ENCODE measurements around the gene GLCCI1.
A peak's percentile ranks its signal among the peaks of the same experiment; 100 is the strongest.
"Not testable (repeated sequence)": the region's sequence is repeated elsewhere in the genome, so short reads cannot be mapped to it uniquely, and the experiment has no call there.

GLCCI1 gene

DNA sequence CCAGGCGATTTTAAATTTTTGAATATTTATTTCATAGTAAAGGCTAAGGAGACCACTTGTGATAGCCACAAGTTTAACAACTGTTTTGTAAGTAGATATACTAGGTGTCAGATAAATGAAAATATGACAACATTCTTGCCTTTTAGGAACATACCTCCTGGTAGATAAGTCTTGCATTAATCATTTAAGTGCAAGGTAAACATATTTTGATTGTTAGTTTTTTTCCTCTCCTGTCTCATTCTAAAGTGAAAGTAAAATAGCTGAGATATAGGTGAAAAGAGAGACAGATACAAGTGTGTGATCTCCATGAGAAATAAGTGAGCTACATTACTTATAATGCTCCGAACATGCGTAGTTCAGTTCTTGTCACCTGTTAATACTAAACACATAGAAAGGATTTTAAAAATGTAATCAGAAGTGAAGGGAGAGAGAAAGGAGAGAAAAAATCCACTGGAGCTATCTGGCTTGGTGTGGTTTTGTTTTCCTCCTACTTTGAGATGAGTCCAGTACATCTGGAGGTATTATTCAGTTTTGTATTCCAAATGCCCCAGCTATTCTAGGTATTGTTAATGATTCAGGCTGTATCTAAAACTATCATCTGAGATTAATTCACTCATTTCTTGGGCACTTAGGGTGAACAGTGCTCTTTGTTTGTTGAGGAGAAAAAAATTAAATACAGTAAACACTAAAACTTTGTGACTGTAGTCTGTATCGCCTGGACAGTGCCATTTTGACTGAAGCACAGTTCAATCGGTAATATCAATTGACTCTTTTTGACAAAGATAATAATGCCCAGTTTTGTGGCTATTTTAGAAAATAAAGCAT lies 21.2 kb downstream of the GLCCI1 start:
- DNase-seq, result no peak

DNA sequence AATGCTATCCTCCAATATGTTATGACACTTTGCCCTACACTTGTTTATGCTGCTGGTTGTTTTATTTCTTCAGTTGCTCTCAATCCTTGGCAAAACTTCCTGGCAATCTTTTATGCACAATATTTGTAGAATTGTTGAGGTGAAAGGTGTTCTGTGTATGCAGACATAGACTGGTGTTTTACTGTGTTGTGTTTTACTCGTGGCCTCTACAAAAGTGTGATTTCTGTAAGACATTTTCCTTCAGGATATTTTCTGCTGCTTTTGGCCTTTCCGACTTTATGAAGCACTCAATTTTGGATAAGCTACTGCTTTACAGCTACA lies 21.8 kb downstream of the GLCCI1 start:
- DNase-seq, result no peak

DNA sequence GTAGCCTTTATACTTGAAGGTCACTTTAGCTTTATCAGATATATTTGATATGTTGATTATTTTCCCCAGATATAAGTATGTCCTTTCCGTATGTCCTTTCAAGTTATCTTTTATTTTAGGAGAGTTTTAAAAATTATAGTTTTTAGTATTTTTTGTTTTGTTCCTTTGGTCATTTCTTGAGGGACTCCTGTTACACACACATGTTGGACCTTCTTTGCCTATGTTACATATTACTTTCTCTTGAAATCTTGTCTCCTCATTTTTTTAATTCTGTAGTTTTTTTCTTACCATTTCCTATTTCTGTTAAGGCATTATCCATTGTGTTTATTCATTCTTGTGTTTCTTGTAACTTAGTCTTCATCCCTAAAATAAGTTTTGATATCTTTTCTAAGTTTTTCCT lies 23.9 kb downstream of the GLCCI1 start:
- no peak for DNase-seq

DNA sequence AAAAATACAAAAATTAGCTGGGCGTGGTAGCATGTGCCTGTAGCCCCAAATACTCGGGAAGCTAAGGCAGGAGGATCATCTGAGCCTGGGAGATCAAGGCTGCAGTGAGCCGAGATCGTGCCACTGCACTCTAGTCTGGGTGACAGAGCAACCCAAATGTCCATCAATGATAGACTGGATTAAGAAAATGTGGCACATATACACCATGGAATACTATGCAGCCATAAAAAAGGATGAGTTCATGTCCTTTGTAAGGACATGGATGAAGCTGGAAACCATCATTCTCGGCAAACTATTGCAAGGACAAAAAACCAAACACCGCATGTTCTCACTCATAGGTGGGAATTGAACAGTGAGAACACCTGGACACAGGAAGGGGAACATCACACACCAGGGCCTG lies 26.8 kb downstream of the GLCCI1 start:
- DNase-seq, result not testable (repeated sequence)

DNA sequence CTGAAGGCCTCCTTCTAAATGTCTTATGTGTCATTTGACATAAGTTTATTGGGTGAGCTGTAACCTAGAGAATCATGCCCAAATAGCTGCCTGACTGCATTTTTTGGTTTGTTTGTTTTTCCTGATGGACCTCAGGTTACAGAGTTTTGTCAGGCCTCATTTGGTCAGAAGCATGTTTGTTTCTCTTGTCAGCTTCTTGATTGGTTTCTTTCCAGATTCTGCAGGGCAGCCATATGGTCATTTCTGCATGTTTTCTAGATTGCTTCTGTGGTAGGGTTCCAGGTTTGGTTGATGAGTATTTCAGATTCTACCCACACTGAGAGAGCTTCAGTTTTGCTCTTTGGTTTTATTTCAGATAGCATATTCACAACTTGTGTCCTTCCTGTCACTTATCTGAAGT lies 28.0 kb downstream of the GLCCI1 start:
- DNase-seq, result peak in 1 of 58 donors; percentile 8

DNA sequence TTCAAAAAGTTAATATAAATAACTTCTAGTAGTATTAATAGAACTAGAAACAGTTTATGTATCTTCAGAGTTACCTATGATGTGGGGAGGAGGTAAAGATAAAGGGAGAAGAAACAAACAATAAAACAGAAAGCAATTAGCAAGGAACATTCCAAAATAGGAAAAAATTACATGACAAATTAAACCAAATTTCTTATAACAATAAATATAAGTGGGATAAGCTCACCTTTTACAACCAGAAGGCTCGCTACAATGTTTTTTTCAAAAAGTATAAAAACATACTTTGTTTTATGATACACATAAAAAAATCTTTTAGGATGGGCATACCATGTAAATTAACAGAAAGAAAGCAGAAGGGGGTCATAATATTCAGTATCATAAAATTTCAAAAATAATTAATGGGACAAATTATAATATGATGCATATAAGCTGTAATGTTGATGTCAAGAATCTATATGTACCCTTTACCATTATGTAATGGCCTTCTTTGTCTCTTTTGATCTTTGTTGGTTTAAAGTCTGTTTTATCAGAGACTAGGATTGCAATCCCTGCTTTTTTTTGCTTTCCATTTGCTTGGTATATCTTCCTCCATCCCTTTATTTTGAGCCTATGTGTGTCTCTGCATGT lies 31.8 kb downstream of the GLCCI1 start:
- no peak for DNase-seq

DNA sequence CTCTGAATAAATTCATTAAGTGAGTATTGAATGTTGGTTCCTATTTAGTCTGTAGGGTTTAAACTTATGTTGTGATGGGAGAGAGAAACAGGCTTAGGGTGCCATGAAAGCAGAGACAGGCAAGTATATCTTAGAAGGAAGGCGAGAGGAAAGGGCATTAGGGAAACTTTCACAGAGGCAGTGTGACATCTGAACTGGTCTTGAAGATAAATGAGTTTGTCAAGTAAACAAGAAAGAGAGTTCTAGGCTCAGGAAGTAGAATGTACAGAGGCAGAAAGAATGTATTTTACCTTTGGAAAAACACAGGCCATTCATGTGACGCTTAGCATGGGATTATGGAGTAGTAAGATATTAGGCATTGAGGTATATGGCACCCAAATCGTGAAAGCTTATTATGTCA lies 34.5 kb downstream of the GLCCI1 start:
- DNase-seq, result no peak

DNA sequence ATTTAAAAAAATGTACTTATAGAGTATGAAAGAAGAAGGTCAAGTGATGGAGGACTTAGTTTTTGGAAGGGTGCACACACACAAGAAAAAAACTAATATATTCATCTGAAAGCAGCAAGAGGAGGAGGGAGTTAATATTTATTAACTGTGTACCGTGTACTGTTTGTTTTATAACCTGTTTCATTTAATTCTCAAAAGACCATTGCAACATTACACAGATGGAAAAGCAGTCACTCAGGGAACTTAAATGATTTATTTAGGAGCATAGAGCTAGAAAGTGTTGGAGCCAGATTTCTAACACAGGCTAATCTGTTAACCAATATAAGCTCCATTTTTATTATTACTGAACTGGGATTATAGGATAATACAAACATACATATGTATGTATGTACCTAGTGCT lies 36.7 kb downstream of the GLCCI1 start:
- DNase-seq, result no peak

DNA sequence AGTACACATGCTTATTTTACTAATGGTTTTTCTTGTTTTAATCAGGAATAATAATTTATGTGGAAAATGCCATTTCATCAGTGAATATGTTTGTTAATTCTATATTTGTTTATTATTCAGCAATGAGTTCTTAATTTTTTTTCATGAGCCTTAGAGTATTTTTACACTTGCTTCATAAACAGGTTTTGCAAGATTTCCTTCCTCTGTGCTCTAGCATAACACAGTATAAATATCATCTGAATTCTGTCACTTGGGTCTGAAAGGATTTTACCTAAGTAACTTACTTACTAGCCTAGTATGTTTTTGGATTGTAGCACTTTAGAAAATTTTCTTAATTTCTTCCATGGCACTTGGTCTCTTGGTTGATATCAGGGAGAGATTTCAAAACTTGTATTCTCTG lies 45.8 kb downstream of the GLCCI1 start:
- no peak for DNase-seq

DNA sequence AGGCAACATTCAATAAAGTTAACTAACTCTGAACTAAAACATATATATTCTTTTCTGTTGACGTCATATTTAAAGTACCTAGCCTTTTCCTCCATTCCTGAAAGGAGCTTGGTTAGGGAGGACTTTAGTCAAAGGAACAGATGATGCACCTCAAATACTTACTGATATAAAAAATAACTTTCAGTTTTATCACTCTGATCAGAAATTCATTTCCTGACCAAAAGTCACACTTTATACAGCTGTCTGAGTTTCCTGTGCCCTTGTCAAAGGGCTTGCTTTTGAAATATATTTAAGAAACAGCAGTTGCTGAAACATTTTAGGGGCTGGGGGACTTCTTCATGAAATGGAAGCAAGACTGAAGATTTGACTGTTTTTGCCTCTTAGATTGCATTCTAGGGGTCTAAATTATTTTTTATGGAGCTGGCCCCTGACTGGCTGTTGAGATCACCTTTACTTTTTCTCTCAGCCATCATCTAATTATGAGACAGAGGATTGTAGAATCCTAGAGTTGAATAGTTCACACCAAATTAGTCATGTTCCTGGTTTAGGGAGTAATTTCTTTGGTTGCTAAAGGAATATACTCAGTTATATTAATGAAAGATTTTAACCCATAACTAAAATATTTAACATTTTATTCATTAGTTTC lies 46.6 kb downstream of the GLCCI1 start:
- no peak for DNase-seq

DNA sequence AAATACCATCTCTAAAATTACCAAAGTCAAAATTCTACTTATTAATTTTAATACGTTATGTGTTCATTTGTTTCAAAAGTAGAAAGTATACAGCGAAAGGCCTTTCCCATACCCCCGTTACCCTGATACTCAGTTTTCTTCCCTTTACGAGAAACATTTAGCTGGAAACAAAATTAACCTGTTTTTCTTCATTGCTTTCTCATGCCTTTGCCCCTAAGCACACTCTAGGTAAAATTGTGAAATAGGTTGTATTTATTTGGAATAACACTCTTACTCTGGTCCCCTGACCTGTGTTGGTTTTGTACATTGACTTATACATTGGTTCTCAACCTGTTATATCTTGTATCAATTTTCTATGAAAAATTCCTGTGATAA lies 47.1 kb downstream of the GLCCI1 start:
- no peak for DNase-seq

DNA sequence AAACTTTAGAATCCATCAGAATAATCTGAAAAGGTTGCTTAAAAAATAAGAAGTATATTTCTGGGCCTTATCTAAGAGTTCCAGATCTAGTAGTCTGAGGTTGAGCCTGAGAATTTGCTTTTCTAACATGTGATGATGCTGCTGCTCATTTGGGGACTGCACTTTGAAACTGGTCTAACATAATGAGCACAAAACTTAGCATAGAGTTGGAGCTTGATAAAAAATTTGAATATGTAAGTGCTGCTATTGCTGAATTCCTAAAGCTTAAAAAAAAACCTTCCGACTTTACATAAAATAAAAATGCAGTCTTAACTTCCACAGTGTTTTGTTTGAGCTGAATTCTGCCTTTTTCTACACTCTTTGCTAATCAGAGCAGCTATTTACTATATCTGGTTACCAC lies 48.8 kb downstream of the GLCCI1 start:
- DNase-seq, result no peak

DNA sequence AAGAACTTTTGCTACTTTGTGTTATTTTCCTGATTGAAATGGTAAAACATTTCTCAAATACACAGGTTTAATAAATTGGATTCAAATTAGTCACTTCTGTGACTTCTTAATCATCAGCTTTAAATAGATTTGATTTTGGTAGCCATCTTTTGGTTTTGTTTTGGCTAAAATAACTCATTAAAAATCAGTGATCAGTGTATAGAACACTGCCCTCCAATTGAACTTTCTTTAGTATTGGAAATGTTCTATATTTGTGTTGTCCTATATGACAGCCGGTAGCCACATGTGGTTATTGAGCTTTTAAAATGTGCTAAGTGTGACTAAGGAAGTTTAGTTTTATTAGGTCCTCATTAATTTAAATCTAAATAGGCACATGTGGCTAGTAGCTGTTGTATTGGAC lies 50.4 kb downstream of the GLCCI1 start:
- no peak for DNase-seq

DNA sequence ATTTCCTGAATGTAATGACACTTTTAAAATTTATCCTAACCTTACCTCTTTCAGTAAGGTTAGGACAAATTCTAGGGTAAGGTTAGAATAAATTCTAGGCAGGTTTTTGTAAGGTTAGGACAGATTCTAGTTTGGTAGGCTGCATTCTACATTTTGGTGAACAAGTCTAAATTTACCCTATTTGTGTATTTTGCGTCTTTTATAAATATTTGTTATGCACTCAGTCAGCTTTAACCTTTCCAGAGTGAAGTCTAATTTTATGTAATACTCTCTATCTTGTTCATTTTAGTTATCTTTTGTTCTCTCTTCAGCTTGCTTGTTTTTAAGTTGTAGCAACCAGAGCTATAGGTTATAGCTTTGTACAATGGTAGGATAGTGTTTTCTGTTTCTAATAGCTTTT lies 54.0 kb downstream of the GLCCI1 start:
- no peak for DNase-seq

DNA sequence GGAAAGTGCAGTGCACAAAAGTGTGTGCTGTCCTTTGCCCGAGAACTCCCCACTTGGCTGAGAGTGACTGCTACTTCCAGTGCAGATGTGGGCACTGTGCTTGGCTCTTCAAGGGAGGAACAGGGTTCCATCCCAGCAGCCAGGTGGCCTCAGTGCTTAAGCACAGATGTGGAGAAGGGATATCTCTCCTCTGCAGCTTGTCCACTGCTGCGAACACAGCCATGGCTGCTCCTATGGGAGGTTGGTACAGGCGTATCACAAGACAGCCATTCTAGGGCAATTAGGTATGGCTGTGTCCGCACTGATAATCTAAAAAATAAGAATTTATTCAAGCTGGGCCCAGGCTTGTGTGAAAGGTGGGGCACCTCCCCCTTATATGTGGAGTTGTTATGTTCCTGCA lies 66.6 kb downstream of the GLCCI1 start:
- DNase-seq, result no peak

DNA sequence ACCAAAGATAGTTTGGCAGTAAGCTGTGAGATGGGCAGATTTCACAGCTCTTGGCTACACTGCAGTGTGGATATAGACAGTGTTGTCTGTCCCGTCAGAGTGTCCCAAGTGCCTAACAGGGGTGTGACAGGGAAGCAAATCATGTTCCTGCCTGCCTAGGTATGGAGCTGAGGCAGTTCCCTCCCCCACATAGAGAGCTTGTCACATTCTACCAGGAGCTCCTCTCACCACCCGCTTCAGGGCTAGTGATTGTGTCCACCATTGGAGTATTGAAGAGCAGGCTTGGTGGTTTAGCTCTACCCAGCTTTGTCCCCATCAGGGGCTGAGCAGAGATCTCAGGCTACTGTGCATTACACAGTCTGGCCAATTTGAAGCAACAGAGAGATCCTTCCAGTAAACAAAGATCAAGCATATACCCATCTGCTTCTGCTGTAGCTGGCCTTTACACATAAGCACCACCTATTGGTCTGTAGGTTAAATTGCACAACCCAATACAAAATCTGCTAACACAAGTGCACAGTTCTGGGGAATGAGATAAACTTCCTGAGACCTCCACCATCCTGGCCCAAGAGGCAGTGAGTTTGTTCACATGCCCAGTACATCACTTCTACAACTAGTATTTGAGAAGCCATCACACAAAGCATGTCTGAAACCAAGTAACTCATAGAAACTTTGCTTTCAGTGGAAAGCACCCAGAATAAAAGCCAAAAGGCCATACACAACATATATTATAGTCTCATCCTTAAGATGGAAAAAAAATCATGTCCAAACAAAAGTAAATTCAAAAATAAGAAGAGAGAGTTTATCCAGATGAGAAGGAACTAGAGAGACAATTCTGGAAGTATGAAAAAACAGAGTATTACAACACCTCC lies 67.3 kb downstream of the GLCCI1 start:
- no peak for DNase-seq

DNA sequence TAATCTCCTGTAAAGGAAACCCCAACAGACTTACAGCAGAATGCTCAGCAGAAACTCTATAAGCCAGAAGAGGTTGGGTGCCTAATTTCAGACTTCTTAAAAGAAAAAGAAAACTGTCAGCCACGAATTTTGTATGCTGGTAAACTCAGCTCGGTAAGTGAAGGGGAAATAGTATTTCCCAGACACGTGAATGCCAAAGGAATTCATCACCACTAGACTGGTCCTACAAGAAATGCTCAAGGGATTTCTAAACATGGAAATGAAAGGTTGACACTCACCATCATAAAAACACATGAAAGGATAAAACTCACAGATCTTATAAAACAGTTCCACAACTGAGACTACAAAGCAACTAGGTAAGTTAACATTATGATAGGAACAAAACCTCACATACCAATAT lies 68.6 kb downstream of the GLCCI1 start:
- no peak for DNase-seq

DNA sequence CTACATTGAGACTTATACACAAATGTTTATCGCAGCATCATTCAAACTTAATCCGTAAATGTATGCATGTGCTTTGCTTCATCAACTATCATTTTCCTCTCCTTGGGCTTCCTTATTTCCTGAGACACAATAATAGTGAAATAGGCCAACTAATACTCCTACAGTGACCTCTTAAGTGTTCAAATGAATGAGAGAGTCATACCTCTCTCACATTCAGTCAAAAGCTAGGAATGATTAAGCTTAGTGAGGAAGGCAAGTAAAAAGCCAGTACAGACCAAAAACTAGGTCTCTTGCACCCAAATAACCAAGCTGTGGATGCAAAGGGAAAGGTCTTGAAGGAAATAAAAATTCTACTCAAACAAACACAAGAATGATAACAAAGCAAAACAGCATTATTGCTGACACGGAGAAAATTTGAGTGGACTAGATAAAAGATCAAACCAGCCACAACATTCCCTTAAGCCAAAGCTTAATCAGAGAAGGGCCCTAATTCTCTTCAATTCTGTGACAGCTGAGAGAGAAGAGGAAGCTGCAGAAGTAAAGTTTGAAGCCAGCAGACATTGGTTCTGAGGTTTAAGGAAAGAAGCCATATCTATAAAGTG lies 72.3 kb downstream of the GLCCI1 start:
- no peak for DNase-seq

DNA sequence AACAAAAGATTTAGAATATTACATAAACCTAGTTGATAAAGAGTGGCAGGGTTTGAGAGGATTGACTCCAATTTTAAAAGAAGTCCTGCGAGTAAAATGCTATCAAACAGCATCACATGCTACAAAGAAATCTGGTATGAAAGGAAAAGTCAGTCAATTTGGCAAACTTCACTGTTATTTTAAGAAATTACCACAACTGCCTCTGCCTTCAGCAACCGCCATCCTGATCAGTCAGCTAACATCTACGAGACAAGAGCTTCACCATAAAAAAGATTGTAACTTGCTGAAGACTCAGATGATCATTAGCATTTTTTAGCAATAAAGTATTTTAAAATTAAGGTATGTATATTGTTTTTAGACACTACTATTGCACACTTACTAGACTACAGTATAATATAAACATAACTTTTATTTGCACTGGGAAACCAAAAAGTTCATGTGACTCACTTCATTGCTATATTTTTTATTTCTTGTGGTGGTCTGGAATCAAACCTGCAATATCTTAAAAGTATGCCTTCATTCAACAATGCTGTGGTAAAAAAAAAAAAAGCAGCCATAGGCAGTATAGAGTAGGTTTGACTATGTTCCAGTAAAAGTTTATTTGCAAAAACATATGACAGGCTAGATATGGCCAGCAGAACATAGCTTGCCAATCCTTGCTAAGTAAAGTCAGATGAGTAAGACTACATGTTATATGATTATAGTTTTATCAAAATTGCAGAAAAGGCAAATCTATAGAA lies 74.4 kb downstream of the GLCCI1 start:
- no peak for DNase-seq

DNA sequence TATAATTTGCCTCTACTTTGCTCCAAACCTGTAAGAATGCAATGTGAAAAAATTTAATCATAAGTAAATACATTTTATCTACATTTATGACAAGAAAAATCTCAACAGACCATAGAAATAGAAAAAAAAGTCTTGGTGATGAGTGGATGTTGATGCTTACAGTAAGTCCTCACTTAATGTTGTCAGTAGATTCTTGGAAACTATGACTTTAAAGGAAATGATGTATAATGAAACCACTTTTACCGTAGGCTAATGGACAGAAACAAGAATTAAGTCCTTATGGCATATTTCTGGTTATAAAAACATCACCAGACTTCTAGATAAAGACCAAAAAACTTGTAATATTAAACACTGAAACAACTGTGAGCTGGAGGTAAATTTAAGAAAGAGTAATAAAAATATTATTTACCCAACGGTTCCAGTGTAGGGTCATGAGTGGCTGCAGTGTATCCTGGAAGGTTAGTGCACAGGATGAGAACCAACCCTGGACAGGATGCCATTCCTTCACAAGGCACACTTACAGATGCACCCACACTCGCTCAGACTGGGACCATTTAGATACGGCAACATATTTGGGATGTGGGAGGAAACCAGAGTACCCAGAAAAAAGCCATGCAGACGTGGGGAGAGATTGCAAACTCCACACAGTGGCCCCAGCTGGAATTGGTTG lies 76.3 kb downstream of the GLCCI1 start:
- no peak for DNase-seq
